DND-41 (cell line): ENCODE results near the gene NEDD4L.
A peak's percentile ranks its signal among the peaks of the same experiment; 100 is the strongest.

ENCODE experiments used
- ATAC-seq: fragments of 200-7000 bp; cut with Tn5 transposase; 3 replicates; pipeline ENCODE4 v1.9.1; 2021; ENCODE audit warnings: low read depth; ENCODE audit not compliant: insufficient read depth
- DNase-seq: peaks from one replicate; pipeline ENCODE4 v3.0.0-alpha.2; 2020
- H2AFZ ChIP-seq: 2 replicates; pipeline ENCODE4 v1.6.0; 2012; ENCODE audit warnings: low read depth, low read length
- H3K27ac ChIP-seq: 2 replicates; pipeline ENCODE4 v1.5.1; 2012; ENCODE audit warnings: low read length, inconsistent platforms
- H3K27me3 ChIP-seq: fragments of 200-600 bp; sonication (generic); 2 replicates; pipeline ENCODE4 v1.6.0; 2012; ENCODE audit warnings: low read length, mild to moderate bottlenecking, inconsistent platforms; ENCODE audit not compliant: insufficient read depth, poor library complexity
- H3K36me3 ChIP-seq: 2 replicates; pipeline ENCODE4 v1.5.1; 2012; ENCODE audit warnings: low read length, inconsistent platforms; ENCODE audit not compliant: insufficient read depth
- H3K4me1 ChIP-seq: 2 replicates; pipeline ENCODE4 v1.5.1; 2012; ENCODE audit warnings: mild to moderate bottlenecking, low read length; ENCODE audit not compliant: insufficient read depth
- H3K4me2 ChIP-seq: 2 replicates; pipeline ENCODE4 v1.6.0; 2012; ENCODE audit warnings: mild to moderate bottlenecking, moderate library complexity, low read length, inconsistent platforms; ENCODE audit not compliant: insufficient read depth
- H3K4me3 ChIP-seq, 2 experiments: fragments of 200-600 bp in 1 of 2; shearing (Covaris generic) in 1 of 2; 2 replicates each; pipeline ENCODE4 v1.5.1; 2012 to 2016; ENCODE audit warnings: inconsistent platforms in 2 of 2, low read length in 2 of 2, mild to moderate bottlenecking in 2 of 2, low read depth in 1 of 2, moderate library complexity in 1 of 2
- H3K79me2 ChIP-seq: 2 replicates; pipeline ENCODE4 v1.6.0; 2012; ENCODE audit warnings: low read length, inconsistent platforms; ENCODE audit not compliant: insufficient read depth
- H3K9ac ChIP-seq: 2 replicates; pipeline ENCODE4 v1.6.0; 2012; ENCODE audit warnings: low read depth, mild to moderate bottlenecking, inconsistent platforms, low read length, moderate library complexity
- H3K9me3 ChIP-seq: 2 replicates; pipeline ENCODE4 v1.5.1; 2012; ENCODE audit warnings: low read length, moderate library complexity, mild to moderate bottlenecking, inconsistent platforms; ENCODE audit not compliant: insufficient read depth, severe bottlenecking
- H4K20me1 ChIP-seq: 2 replicates; pipeline ENCODE4 v1.6.0; 2012; ENCODE audit warnings: low read length; ENCODE audit not compliant: insufficient read depth
- CTCF ChIP-seq: IDR thresholded peaks from 2 replicates; pipeline ENCODE4 v1.5.1; 2012; ENCODE audit warnings: borderline replicate concordance, low read length, moderate library complexity, mild to moderate bottlenecking; ENCODE audit not compliant: poor library complexity, severe bottlenecking; ENCODE audit errors: extremely low read depth
- EZH2 ChIP-seq: IDR thresholded peaks from 3 replicates; pipeline ENCODE4 v1.6.1; 2012; ENCODE audit warnings: borderline replicate concordance, low read depth, mild to moderate bottlenecking, moderate library complexity, low read length, inconsistent platforms; ENCODE audit not compliant: severe bottlenecking

NEDD4L gene

GRCh38 chr18:58271770-58272169 lies 227.7 kb downstream of the NEDD4L start:
- Histone ChIP-seq H3K9ac (no peak overlapping the region), H3K4me2 (no peak overlapping the region), H2AFZ (no peak overlapping the region), H3K27me3 (no peaks in the 10 kb centered on the region), H3K4me3 (no peak overlapping the region), H3K27ac (no peak overlapping the region), H4K20me1 (no peaks in the 10 kb centered on the region), H3K36me3 (no peaks in the 10 kb centered on the region), H3K79me2 (no peaks in the 10 kb centered on the region), H3K4me1 (peaks cover 7% of the 10 kb centered on the region), H3K9me3 (no peaks in the 10 kb centered on the region)
- no peak for TF ChIP-seq EZH2
- no peak for TF ChIP-seq CTCF
- ATAC-seq = no peak
- no peak for DNase-seq

DNA sequence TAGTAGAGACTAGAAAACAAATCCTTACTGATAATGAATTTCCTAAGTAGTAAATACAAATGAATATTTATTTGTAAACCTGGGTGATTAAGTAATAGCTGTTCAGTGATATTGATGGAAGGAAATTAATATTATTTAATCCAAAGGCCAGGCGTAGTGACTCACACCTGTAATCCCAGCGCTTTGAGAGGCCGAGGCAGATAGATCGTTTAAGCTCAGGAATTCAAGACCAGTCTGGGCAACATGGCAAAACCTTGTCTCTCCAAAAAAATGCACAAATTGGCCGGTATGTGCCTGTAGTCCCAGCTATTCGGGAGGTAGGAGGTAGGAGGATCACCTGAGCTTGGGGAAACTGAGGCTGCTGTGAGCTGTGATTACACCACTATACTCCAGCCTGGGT lies 228.2 kb downstream of the NEDD4L start:
- no peaks in the 10 kb centered on the region for H3K9me3 ChIP-seq
- no peaks in the 10 kb centered on the region for H3K79me2 ChIP-seq
- TF ChIP-seq EZH2 (no peak), CTCF (no peak)
- no peaks in the 10 kb centered on the region for H4K20me1 ChIP-seq
- no peaks in the 10 kb centered on the region for H3K27me3 ChIP-seq
- no peak overlapping the region for H2AFZ ChIP-seq
- no peak overlapping the region for H3K27ac ChIP-seq
- DNase-seq = no peak
- no peak for ATAC-seq
- H3K4me2 ChIP-seq = no peak overlapping the region
- no peaks in the 10 kb centered on the region for H3K36me3 ChIP-seq
- H3K4me1 ChIP-seq = peaks cover 7% of the 10 kb centered on the region
- no peak overlapping the region for H3K9ac ChIP-seq
- H3K4me3 ChIP-seq = no peak overlapping the region

- TF ChIP-seq EZH2 (no peak), CTCF (no peak)
- Histone ChIP-seq H3K4me1 (peaks cover 7% of the 10 kb centered on the region), H2AFZ (no peak overlapping the region), H3K4me3 (no peak overlapping the region), H3K27ac (no peak overlapping the region), H3K27me3 (no peaks in the 10 kb centered on the region), H3K36me3 (no peaks in the 10 kb centered on the region), H3K9ac (no peak overlapping the region), H3K4me2 (no peak overlapping the region), H3K9me3 (no peaks in the 10 kb centered on the region), H4K20me1 (no peaks in the 10 kb centered on the region), H3K79me2 (no peaks in the 10 kb centered on the region)
- no peak for DNase-seq
- peak; percentile 22; the same call in 1 of the 3 replicates for ATAC-seq
Measured at GRCh38 chr18:58272779-58273435, 228.9 kb downstream of the NEDD4L start.

- DNase-seq = no peak
- no peak overlapping the region for H2AFZ ChIP-seq
- peaks cover 7% of the 10 kb centered on the region for H3K4me1 ChIP-seq
- no peak overlapping the region for H3K4me2 ChIP-seq
- H3K4me3 ChIP-seq = no peak overlapping the region
- no peak for ATAC-seq
- H3K9ac ChIP-seq = no peak overlapping the region
- H4K20me1 ChIP-seq = no peaks in the 10 kb centered on the region
- H3K36me3 ChIP-seq = no peaks in the 10 kb centered on the region
- H3K27me3 ChIP-seq = no peaks in the 10 kb centered on the region
- TF ChIP-seq EZH2 = no peak
- TF ChIP-seq CTCF = no peak
- no peaks in the 10 kb centered on the region for H3K9me3 ChIP-seq
- no peak overlapping the region for H3K27ac ChIP-seq
- H3K79me2 ChIP-seq = no peaks in the 10 kb centered on the region
Measured at GRCh38 chr18:58275176-58275575, 231.2 kb downstream of the NEDD4L start.
